OCI-LY3 (cell line): ENCODE data around the gene SNAPC2.
A peak's percentile ranks its signal among the peaks of the same experiment; 100 is the strongest.

Experiments
- H2AFZ ChIP-seq: fragments of 200-600, 300-600 bp; shearing (Covaris generic); 2 replicates; pipeline ENCODE4 v1.6.0; 2014; ENCODE audit warnings: antibody characterized with exemption, low read depth, low read length
- H3K27ac ChIP-seq: fragments of 200-600, 300-600 bp; sonication (generic); 2 replicates; pipeline ENCODE4 v1.5.1; 2014; ENCODE audit warnings: mild to moderate bottlenecking, low read length, moderate library complexity, mixed read lengths
- H3K27me3 ChIP-seq: fragments of 200-600, 300-600 bp; sonication (generic); 2 replicates; pipeline ENCODE4 v1.6.1; 2014; ENCODE audit warnings: low read depth, low read length, mixed read lengths
- H3K36me3 ChIP-seq: fragments of 200-600, 300-600 bp; sonication (generic); replicated peaks from 2 replicates; pipeline ENCODE3; 2014; ENCODE audit warnings: low read depth, low read length, mixed read lengths
- H3K4me1 ChIP-seq: fragments of 300-600, 200-600 bp; sonication (generic); 2 replicates; pipeline ENCODE4 v1.6.1; 2014; ENCODE audit warnings: low read length, mixed read lengths
- H3K4me2 ChIP-seq: fragments of 200-600, 300-600 bp; sonication (generic); 2 replicates; pipeline ENCODE4 v1.6.1; 2014; ENCODE audit warnings: low read length, mixed read lengths
- H3K4me3 ChIP-seq: fragments of 300-600, 200-600 bp; sonication (generic); 2 replicates; pipeline ENCODE4 v1.5.1; 2014; ENCODE audit warnings: antibody characterized with exemption, mild to moderate bottlenecking, low read length, moderate library complexity
- H3K79me2 ChIP-seq: fragments of 300-600, 200-600 bp; shearing (Covaris generic); 2 replicates; pipeline ENCODE4 v1.6.1; 2014; ENCODE audit warnings: mild to moderate bottlenecking, low read length, mixed read lengths
- H3K9ac ChIP-seq: fragments of 300-600, 200-600 bp; shearing (Covaris generic); 2 replicates; pipeline ENCODE4 v1.6.0; 2014; ENCODE audit warnings: mild to moderate bottlenecking, low read length, moderate library complexity
- H3K9me3 ChIP-seq: fragments of 200-600, 300-600 bp; shearing (Covaris generic); 2 replicates; pipeline ENCODE4 v1.6.1; 2014; ENCODE audit warnings: low read length, mixed read lengths; ENCODE audit not compliant: insufficient read depth
- H4K20me1 ChIP-seq: fragments of 200-600, 300-600 bp; sonication (generic); 2 replicates; pipeline ENCODE4 v1.6.1; 2016; ENCODE audit warnings: low read length, mixed read lengths; ENCODE audit not compliant: insufficient read depth
- CTCF ChIP-seq: fragments of 200-600, 300-600 bp; sonication (generic); IDR thresholded peaks from 2 replicates; pipeline ENCODE4 v1.5.1; 2014; ENCODE audit warnings: antibody characterized with exemption, low read length, low read depth
- EZH2phosphoT487 ChIP-seq: fragments of 200-600 bp; shearing (Covaris generic); IDR thresholded peaks from 2 replicates; pipeline ENCODE4 v1.6.1; 2018; ENCODE audit warnings: antibody characterized with exemption, mixed run types, low read depth

The SNAPC2 gene

GRCh38 chr19:7934766-7935165, 14.6 kb downstream of the SNAPC2 start:
- H3K4me1 ChIP-seq = no peaks in the 10 kb centered on the region
- no peak overlapping the region for H3K4me2 ChIP-seq
- H3K27me3 ChIP-seq = no peaks in the 10 kb centered on the region
- no peaks in the 10 kb centered on the region for H3K9me3 ChIP-seq
- H3K79me2 ChIP-seq = peaks cover 2% of the 10 kb centered on the region; the same call in 1 of the 2 replicates
- no peak overlapping the region for H3K4me3 ChIP-seq
- H3K36me3 ChIP-seq = peaks cover 56% of the 10 kb centered on the region
- no peak for TF ChIP-seq CTCF
- TF ChIP-seq EZH2phosphoT487 = no peak
- H4K20me1 ChIP-seq = 0 out of 2 replicates have a peak, but pooled peaks cover 3% of the 10 kb centered on the region
- no peak overlapping the region for H3K27ac ChIP-seq
- no peak overlapping the region for H2AFZ ChIP-seq
- no peak overlapping the region for H3K9ac ChIP-seq

- H3K36me3 ChIP-seq = peaks cover 27% of the 10 kb centered on the region
- peaks cover 52% of the 10 kb centered on the region for H3K79me2 ChIP-seq
- H4K20me1 ChIP-seq = no peaks in the 10 kb centered on the region
Observed at GRCh38 chr19:7940841-7941240, 20.7 kb downstream of the SNAPC2 start.

GRCh38 chr19:7941895-7942596, 21.9 kb downstream of the SNAPC2 start:
- Histone ChIP-seq H3K9ac (peak overlapping the region; percentile 98; the same call in 1 of the 2 replicates), H2AFZ (no peak overlapping the region), H3K36me3 (peaks cover 27% of the 10 kb centered on the region), H3K4me1 (peaks cover 11% of the 10 kb centered on the region), H3K4me3 (peak overlapping the region; percentile 91), H3K27me3 (no peaks in the 10 kb centered on the region), H3K27ac (no peak overlapping the region), H3K79me2 (peaks cover 52% of the 10 kb centered on the region), H4K20me1 (no peaks in the 10 kb centered on the region), H3K9me3 (no peaks in the 10 kb centered on the region), H3K4me2 (peak overlapping the region; percentile 68)
- TF ChIP-seq CTCF (no peak), EZH2phosphoT487 (no peak)

More at GRCh38 chr19:7940841-7941240, 20.7 kb downstream of the SNAPC2 start:
- H2AFZ ChIP-seq = no peak overlapping the region
- TF ChIP-seq EZH2phosphoT487 = no peak
- no peak for TF ChIP-seq CTCF
- H3K9me3 ChIP-seq = no peaks in the 10 kb centered on the region
- H3K4me3 ChIP-seq = no peak overlapping the region
- H3K27me3 ChIP-seq = no peaks in the 10 kb centered on the region
- H3K4me2 ChIP-seq = no peak overlapping the region
- H3K27ac ChIP-seq = no peak overlapping the region
- H3K4me1 ChIP-seq = peaks cover 11% of the 10 kb centered on the region
- H3K9ac ChIP-seq = no peak overlapping the region

GRCh38 chr19:7942981-7943443, 22.9 kb downstream of the SNAPC2 start:
- Histone ChIP-seq H3K27ac (peak overlapping the region; percentile 68), H4K20me1 (no peaks in the 10 kb centered on the region), H3K9ac (peak overlapping the region; percentile 98), H3K36me3 (peaks cover 21% of the 10 kb centered on the region), H3K4me2 (peak overlapping the region; percentile 68), H3K79me2 (peaks cover 52% of the 10 kb centered on the region), H2AFZ (peak overlapping the region; percentile 50), H3K27me3 (no peaks in the 10 kb centered on the region), H3K4me1 (peaks cover 11% of the 10 kb centered on the region), H3K4me3 (peak overlapping the region; percentile 91), H3K9me3 (no peaks in the 10 kb centered on the region)
- TF ChIP-seq CTCF (no peak), EZH2phosphoT487 (no peak)
